GM12801 (cell line): ENCODE results near the gene SRSF7.

Experiments used
- TF ChIP-seq, protein P1 (sequence below): IDR thresholded peaks from one replicate; pipeline ENCODE4 v1.5.1; 2011; ENCODE audit warnings: control low read depth; ENCODE audit not compliant: insufficient read length; ENCODE audit errors: extremely low read depth

The SRSF7 gene

DNA sequence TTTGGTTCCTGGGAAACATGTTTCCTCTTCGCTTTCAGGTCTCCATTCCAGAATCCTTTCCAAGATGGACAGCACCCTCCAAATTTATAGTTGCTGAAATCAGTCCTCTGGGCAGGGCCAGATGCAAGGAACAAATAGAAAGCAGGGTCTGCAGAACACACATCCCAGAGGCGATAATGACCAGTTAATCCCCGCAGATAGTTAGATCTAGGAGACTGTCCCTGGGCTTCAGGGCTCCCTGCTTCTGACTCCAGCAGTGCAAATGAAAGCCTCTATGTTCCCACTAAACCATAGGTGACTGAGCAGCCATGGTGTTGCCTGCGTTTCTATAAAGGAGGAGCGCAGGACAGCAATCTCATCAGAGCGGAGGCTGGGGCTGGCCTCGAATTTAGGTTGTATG lies 38.7 kb downstream of the SRSF7 start:
- TF ChIP-seq, protein P1, sequence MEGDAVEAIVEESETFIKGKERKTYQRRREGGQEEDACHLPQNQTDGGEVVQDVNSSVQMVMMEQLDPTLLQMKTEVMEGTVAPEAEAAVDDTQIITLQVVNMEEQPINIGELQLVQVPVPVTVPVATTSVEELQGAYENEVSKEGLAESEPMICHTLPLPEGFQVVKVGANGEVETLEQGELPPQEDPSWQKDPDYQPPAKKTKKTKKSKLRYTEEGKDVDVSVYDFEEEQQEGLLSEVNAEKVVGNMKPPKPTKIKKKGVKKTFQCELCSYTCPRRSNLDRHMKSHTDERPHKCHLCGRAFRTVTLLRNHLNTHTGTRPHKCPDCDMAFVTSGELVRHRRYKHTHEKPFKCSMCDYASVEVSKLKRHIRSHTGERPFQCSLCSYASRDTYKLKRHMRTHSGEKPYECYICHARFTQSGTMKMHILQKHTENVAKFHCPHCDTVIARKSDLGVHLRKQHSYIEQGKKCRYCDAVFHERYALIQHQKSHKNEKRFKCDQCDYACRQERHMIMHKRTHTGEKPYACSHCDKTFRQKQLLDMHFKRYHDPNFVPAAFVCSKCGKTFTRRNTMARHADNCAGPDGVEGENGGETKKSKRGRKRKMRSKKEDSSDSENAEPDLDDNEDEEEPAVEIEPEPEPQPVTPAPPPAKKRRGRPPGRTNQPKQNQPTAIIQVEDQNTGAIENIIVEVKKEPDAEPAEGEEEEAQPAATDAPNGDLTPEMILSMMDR, result no peak

DNA sequence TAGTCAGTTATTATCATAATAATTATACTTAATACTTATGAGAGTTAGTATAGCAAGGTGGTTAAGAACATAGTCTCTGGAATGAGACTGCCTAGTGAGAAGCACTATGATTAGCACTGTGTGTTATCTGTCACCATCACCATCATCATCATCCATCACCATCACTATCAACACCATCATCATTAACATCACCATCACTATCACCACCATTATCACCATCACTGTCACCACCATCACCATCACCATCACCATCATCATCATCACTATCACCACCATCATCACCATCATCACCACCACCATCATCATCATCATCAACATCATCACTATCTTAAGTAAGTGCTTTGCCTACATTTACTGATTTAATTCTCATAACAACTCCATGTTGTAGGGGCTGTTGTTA lies 39.6 kb downstream of the SRSF7 start:
- TF ChIP-seq, protein P1, result no peak

DNA sequence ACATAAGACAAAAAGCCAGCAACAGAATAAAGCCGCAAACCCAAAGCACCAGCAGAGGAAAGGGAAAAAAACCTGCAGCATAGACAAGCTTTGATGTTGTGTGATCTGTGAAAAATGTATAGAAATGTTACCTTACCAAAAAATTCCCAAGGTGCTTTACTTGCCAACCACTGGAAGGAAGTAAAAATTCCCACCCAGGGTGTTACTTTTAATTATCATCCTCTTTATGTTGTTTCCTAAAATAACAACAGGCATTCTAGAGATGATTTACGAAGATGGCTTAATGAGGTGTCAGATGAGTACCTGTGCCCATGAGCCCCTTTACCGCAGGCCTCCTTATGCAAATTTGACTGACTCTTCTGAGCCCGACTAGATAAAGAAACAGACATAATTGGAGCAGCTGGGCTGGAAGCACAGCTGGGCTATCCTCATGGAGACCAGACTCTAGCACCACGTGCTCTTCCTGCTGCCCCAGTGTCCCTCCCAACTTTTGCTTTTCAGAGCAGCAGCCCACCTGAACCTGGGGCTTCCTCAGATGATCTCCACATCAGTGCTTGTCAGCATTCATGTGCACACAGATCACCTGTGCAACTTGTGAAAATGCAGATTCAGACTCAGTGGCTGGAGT lies 41.5 kb downstream of the SRSF7 start:
- TF ChIP-seq, protein P1, result no peak

DNA sequence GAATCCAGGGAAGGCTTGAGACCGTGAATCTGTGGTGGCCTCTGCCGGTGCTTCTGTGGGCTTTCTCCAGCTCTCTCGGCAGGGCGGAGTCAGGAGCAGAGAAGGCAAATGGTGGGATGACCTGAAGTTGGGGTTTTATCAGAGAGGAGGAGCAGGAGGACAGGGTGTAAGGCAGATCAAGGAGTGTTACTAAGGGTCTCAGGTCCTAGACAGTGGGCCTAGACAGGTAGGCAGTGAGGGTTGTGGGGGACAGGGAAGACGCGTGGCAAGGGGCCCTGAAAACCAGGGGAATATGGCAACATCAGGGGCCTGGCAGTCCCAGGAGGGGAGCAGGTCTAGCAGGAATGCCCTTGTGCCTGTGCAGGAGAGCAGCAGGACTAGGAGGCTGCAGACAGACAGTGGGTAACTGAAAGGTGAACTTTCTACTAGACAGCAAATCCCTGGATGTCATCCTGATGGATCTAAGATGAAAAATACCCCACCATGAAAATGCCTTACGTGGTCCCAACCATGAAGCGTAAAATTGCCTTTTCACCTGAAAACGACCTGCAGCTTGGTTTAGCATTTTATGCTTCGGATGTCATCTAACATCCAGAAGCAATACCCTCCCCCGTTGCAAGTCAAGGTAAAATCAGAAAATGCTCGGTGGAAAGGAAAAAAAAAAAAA lies 42.1 kb downstream of the SRSF7 start:
- TF ChIP-seq, protein P1, result no peak

DNA sequence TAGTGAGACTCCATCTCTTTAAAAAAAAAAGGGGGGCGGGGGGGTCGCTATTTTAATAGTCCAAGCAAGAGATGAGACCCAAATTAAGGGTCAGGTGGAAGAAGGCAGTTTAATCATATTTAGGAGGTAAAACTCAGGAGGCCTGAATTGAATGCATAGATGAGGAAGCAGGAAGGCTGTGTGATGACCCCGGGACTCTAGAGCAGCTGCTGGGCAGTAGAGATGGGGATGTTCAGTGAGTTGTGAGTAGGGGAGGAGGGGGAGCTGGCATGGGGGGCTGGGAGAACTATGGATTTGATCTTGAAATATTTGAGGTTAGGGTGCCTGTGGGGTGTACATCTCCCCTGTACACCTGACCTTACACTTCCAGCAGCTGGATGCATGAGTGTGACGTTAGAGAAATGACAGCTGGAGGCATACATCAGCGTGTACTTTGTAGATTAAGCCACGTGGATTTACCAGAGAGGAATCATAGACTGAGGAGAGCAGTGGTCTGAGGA lies 44.3 kb downstream of the SRSF7 start:
- TF ChIP-seq, protein P1, result no peak

DNA sequence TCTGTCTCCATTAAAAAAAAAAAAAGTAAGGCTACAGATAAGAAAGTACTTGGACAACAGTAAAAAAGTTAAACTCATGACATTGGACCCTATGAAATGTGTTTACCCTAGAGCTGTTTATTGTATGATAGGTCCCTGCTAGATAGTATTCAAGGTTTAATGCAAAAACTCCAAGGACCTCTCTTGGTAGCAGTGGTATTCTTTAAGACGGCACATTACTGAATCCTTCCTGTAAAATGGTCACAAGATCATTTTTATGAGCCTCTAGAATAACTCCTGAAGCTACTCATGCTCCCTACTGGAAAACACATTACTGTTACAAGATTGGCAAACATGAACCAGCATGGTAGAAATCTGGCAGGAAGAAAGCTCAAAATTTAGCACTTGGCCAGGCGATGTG lies 46.5 kb downstream of the SRSF7 start:
- TF ChIP-seq, protein P1, result no peak

DNA sequence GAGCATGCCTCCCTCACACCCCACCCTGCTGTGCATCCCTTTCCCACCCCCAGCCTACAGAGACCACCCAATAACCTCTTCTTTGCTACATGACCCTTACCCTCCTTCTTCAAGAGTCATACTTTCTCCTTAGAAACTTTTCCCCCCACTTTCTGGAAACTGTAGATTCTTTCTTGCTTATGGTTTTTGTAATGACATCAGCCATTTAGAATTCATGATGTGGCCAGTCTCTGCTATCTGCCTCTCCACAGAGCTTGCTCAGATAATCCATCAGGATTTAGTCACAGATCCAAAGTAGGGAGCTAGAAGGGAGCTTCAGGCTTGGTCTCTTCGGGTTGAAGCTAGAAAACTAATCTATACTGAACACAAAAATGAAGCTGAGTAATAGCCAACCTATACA lies 48.7 kb downstream of the SRSF7 start:
- TF ChIP-seq, protein P1, result no peak
